ENCODE results near the gene NDRG2.

NDRG2 gene

GRCh38 chr14:20969336-20969735 lies 55.5 kb downstream of the NDRG2 start:
- DNase-seq (ENCODE audit: low read depth), result peak; percentile 44

Data from ELR (cell line).